Body of pancreas (tissue), 4 donors: ENCODE results near the gene ANKRD44.

Experiments used
- CTCF ChIP-seq, 7 experiments: fragments of 450-650 bp in 4 of 7; fragments of 200-600 bp in 3 of 7; sonication (generic) in 3 of 7; IDR thresholded peaks; one replicate each; pipeline ENCODE4 v1.5.1; 2016 to 2019; ENCODE audit warnings: antibody characterized with exemption in 7 of 7
- POLR2A ChIP-seq, 3 donors: fragments of 450-650 bp; IDR thresholded peaks; one replicate each; pipeline ENCODE4 v1.6.1; 2016; ENCODE audit warnings: antibody characterized with exemption in 3 of 3, mild to moderate bottlenecking in 2 of 3

- TF ChIP-seq POLR2A (IDR thresholded peaks at IDR 0.05): no peak
- TF ChIP-seq CTCF (IDR thresholded peaks at IDR 0.05): no peak
Observed at GRCh38 chr2:197270601-197271000, 40.0 kb downstream of the ANKRD44 start.
